GM18907 (cell line): ENCODE results near the gene SBF2.

Experiments used
- ATAC-seq: cut with Tn5 transposase; IDR thresholded peaks from one replicate; pipeline ENCODE4 v1.9.1; 2021; ENCODE audit warnings: mild to moderate bottlenecking, moderate library complexity; ENCODE audit not compliant: unreplicated experiment

The SBF2 gene

DNA sequence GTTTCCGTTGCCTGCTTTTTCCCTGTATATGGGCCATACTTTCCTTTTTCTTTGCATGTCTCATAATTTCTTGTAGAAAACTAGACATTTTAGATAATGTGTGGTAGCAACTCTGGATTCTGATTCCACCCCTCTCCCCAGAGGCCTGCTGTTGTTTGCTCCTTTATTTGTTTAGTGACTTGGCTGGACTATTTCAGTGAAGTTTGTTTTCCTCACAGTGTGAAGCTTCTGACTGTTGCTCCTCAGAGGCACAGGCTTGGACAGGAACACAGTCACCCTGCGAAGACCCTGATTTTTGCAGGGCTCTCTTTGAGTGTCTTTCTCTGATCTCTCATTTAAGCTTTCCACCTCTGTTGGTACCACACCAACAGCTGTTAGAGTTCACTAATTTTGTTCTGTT, 557.7 kb downstream of the SBF2 start:
- ATAC-seq, result no peak

DNA sequence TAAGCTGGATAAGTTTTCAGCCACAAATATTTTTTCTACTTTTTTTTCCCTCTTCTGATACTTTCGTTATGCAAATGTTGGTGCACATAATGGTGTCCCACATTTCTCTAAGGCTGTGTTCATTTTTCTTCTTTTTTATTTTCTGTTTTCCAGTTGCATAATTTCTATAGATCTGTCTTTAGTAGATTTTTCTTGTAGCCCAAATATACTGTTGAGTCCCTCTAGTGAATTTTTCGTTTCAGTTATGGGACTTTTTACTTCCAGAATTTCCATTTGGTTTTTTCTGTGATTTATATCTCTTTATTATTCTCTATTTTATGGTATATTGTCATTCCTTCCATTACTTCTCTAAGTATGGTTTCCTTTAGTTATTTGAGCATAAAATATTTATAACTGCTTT, 558.1 kb downstream of the SBF2 start:
- no peak for ATAC-seq

DNA sequence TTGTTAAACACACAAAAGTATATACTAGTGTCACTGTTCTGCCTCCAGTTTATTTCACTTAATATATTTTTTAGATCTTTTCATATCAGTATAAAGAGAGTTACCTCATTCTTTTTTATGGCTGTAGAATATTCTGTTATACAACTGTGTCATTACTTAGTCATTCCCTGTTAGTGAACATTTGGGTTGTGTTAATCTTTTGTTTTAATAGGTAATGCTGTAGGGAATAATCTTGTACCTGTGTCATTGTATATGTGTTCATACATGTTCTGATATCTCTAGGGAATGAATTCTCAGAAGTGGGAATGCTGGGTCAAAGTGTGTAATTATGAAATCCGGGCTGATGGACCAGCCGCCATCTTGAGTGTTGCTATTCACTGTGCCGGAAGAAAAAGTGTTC, 558.8 kb downstream of the SBF2 start:
- no peak for ATAC-seq

DNA sequence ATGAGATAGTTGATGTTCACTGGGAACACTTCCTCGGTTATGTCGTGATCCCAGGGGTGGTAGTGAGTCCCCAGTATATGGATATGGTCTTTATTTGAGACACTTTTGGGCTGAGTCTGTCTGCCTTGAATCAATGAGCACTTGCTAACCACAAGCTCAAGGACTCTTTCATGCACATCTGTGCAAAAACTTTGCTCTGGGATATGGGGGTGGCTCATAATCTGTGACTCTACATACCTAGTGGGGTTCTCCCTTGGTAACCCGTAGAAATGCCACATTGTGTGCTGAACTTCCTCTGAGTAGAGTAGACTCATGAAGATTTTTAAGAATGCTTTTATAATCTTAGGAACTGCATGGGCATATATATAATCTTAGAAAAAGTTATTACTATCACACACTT, 560.8 kb downstream of the SBF2 start:
- no peak for ATAC-seq

GRCh38 chr11:9732453-9732852, 561.6 kb downstream of the SBF2 start:
- no peak for ATAC-seq

- ATAC-seq, result no peak
These were observed 562.8 kb downstream of the SBF2 start for GRCh38 chr11:9731256-9731655.
